GM12874 (cell line): ENCODE results near the gene CD3E.

ENCODE experiments used
- CTCF ChIP-seq: IDR thresholded peaks from 2 replicates; pipeline ENCODE4 v1.5.1; 2011; ENCODE audit warnings: low read depth, mild to moderate bottlenecking, control low read depth, low read length, moderate library complexity; ENCODE audit not compliant: insufficient read depth

The CD3E gene

GRCh38 chr11:118304568-118305248 lies at the start of gene CD3E:
TSS of gene CD3E (plus strand) at chr11:118304730. CDS start at chr11:118304953, 223 bp downstream.
- TF ChIP-seq CTCF: no peak

DNA sequence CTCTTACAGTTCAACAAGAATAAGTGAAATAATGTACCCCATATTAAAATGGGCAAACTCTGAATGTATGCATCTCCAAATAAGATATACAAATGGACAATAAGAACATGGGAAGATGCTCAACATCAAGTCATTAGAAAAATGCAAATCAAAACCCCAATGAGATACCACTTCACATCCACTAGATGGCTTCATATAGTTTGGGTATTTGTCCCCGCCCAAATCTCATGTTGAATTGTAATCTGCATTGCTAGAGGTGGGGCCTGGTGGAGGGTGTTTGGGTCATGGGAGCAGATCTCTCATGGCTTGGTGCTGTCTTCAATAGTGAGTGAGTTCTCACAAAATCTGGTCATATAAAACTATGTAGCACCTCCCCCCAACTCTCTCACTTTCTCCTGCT lies 46.1 kb upstream of the CD3E start:
- TF ChIP-seq CTCF: 0 out of 2 replicates have a peak, but pooled peaks have one; percentile 13

GRCh38 chr11:118259138-118259537 lies 45.4 kb upstream of the CD3E start:
- TF ChIP-seq CTCF: no peak

GRCh38 chr11:118260353-118260752 lies 44.2 kb upstream of the CD3E start:
- TF ChIP-seq CTCF: no peak

GRCh38 chr11:118263112-118263511 lies 41.4 kb upstream of the CD3E start:
- no peak for TF ChIP-seq CTCF

GRCh38 chr11:118263695-118264568 lies 40.6 kb upstream of the CD3E start, which contains the start of gene MPZL2:
TSS of gene MPZL2 (minus strand) at chr11:118264297. CDS start at chr11:118264153, 144 bp downstream.
- TF ChIP-seq CTCF: no peak
